HFFc6 (cell line): ENCODE data around the gene PLEKHG7. TPM values are rescaled to one million over a fixed set of nuclear protein-coding genes. Genes with fewer than 3 reads are reported as not detected.
A peak's percentile ranks its signal among the peaks of the same experiment; 100 is the strongest.
"Not testable (repeated sequence)": the region's sequence is repeated elsewhere in the genome, so short reads cannot be mapped to it uniquely, and the experiment has no call there.

Experiments used
- DNase-seq: peaks from one replicate; pipeline ENCODE4 v3.0.0-alpha.2; 2018
- H3K27ac Mint-ChIP-seq: 2 replicates; pipeline ENCODE4 v1.8.0; 2020; ENCODE audit warnings: mild to moderate bottlenecking, mixed read lengths
- H3K27me3 Mint-ChIP-seq: 2 replicates; pipeline ENCODE4 v1.8.0; 2021; ENCODE audit warnings: mild to moderate bottlenecking, moderate library complexity, mixed read lengths; ENCODE audit not compliant: insufficient read depth
- H3K36me3 Mint-ChIP-seq: 2 replicates; pipeline ENCODE4 v1.8.0; 2021; ENCODE audit warnings: low read depth, mixed read lengths
- H3K4me1 Mint-ChIP-seq: 2 replicates; pipeline ENCODE4 v1.8.0; 2020; ENCODE audit warnings: low read depth, mixed read lengths
- H3K4me3 Mint-ChIP-seq: 2 replicates; pipeline ENCODE4 v1.8.0; 2020; ENCODE audit warnings: mild to moderate bottlenecking, moderate library complexity, mixed read lengths
- H3K9me3 Mint-ChIP-seq: 2 replicates; pipeline ENCODE4 v1.8.0; 2020; ENCODE audit warnings: mild to moderate bottlenecking, mixed read lengths
- total RNA-seq, 6 experiments: library from RNA; stranded (reverse); fragmentation: NEBNext Ultra II Directional; extraction: Animal tissue kit (Norgen Biotek cat#: 25700); gene quantifications; 2 replicates in 1 of 6; 3 replicates in 5 of 6; pipeline ENCODE4 v1.2.3, GENCODE V29; 2021
- TF ChIP-seq, protein P1 (sequence below): fragments of 200-600 bp; sonication (generic); IDR thresholded peaks from 2 replicates; pipeline ENCODE4 v1.5.0; 2021; ENCODE audit warnings: antibody characterized with exemption, mild to moderate bottlenecking

PLEKHG7 gene
- total RNA-seq, 6 experiments from 2014 or later, result 0.06 TPM; not detected in 5

DNA sequence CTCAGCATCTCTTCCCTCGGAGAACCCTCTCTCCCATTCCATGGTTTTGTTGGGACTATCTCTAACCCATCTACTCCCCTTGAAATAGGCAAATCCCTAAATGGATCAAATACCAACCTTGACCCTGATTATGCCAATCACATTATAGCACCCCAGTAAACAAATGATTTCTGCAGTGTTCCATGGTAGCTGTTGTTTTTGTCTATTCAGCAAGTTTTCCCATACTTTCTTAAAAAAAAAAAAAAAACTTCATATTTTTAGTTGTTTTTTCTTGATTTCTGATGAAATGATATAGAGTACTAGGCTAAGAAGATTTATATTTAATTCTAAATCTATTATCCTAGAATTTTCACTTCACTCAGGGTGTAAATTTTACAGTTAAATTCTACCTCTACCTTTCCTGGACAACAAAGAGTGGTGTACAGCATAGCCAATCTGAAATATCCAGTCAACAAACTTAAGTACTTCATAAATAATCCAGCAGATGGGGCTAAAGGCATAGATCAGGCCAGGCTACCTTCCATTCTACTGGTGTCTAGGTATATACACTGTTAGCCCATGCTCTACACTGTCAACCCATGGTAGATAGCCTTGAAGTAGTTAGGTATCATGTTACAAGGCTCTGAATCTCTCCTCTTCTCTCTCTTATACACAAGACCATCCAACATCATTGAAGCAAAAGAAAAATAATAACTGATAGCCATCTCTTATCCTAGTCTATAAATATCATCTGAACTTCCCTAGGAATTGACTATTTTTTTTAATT, 82.2 kb downstream of the PLEKHG7 start:
- TF ChIP-seq, protein P1, sequence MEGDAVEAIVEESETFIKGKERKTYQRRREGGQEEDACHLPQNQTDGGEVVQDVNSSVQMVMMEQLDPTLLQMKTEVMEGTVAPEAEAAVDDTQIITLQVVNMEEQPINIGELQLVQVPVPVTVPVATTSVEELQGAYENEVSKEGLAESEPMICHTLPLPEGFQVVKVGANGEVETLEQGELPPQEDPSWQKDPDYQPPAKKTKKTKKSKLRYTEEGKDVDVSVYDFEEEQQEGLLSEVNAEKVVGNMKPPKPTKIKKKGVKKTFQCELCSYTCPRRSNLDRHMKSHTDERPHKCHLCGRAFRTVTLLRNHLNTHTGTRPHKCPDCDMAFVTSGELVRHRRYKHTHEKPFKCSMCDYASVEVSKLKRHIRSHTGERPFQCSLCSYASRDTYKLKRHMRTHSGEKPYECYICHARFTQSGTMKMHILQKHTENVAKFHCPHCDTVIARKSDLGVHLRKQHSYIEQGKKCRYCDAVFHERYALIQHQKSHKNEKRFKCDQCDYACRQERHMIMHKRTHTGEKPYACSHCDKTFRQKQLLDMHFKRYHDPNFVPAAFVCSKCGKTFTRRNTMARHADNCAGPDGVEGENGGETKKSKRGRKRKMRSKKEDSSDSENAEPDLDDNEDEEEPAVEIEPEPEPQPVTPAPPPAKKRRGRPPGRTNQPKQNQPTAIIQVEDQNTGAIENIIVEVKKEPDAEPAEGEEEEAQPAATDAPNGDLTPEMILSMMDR, result peak; percentile 79
- Mint-ChIP-seq H3K36me3 (peaks cover 20% of the 10 kb centered on the region), H3K27ac (peak overlapping the region; percentile 86), H3K27me3 (no peaks in the 10 kb centered on the region; the same call in 1 of the 2 replicates), H3K4me1 (peaks cover 43% of the 10 kb centered on the region), H3K4me3 (peak overlapping the region; percentile 54), H3K9me3 (no peaks in the 10 kb centered on the region)
- DNase-seq, result peak; percentile 77

GRCh38 chr12:92785563-92785950, 82.8 kb downstream of the PLEKHG7 start:
- Mint-ChIP-seq H3K36me3 (peaks cover 26% of the 10 kb centered on the region), H3K4me3 (no peak overlapping the region), H3K9me3 (no peaks in the 10 kb centered on the region), H3K4me1 (peaks cover 43% of the 10 kb centered on the region), H3K27me3 (no peaks in the 10 kb centered on the region; the same call in 1 of the 2 replicates), H3K27ac (no peak overlapping the region; the same call in 1 of the 2 replicates)
- TF ChIP-seq, protein P1, result no peak
- DNase-seq, result no peak

GRCh38 chr12:92786045-92786444, 83.3 kb downstream of the PLEKHG7 start:
- Mint-ChIP-seq H3K4me3 (no peak overlapping the region; the same call in 1 of the 2 replicates), H3K9me3 (no peaks in the 10 kb centered on the region), H3K27ac (no peak overlapping the region; the same call in 1 of the 2 replicates), H3K27me3 (no peaks in the 10 kb centered on the region; the same call in 1 of the 2 replicates), H3K4me1 (peaks cover 43% of the 10 kb centered on the region), H3K36me3 (peaks cover 31% of the 10 kb centered on the region)
- TF ChIP-seq, protein P1, result no peak
- DNase-seq, result peak; percentile 35

DNA sequence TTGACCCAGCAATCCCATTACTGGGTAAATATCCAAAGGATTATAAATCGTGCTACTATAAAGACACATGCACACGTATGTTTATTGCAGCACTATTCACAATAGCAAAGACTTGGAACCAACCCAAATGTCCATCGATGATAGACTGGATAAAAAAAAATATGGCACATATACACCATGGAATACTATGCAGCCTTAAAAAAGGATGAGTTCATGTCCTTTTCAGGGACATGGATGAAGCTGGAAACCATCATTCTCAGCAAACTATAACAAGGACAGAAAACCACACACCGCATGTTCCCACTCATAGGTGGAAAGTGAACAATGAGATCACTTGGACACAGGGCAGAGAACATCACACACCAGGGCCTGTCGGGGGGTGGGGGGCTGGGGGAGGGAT, 91.6 kb downstream of the PLEKHG7 start:
- not testable (repeated sequence) for H3K4me3 Mint-ChIP-seq, H3K9me3 Mint-ChIP-seq, H3K4me1 Mint-ChIP-seq, H3K27ac Mint-ChIP-seq, DNase-seq, H3K27me3 Mint-ChIP-seq
- peaks cover 65% of the 10 kb centered on the region for H3K36me3 Mint-ChIP-seq

DNA sequence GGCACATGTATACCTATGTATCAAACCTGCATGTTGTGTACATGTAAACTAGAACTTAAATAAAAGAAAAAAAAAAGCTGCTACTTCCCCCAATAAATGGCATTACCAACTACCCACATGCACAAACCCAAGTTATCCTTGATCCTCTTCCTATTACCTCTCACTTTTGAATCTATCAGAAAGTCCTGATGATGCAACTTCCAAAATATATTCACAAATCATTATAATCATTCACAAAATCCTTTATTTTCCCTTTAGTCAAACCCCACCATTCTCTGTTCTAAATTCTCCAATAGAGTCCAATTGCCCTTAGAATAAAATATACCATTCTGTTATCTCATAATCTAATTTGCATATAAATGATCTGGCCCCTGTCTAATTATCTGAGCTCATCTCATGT, 92.0 kb downstream of the PLEKHG7 start:
- Mint-ChIP-seq H3K27me3 (peaks cover 2% of the 10 kb centered on the region; the same call in 1 of the 2 replicates), H3K36me3 (peaks cover 62% of the 10 kb centered on the region), H3K4me1 (peaks cover 9% of the 10 kb centered on the region), H3K27ac (no peak overlapping the region), H3K9me3 (peaks cover 5% of the 10 kb centered on the region), H3K4me3 (no peak overlapping the region)
- TF ChIP-seq, protein P1, result no peak
- no peak for DNase-seq

DNA sequence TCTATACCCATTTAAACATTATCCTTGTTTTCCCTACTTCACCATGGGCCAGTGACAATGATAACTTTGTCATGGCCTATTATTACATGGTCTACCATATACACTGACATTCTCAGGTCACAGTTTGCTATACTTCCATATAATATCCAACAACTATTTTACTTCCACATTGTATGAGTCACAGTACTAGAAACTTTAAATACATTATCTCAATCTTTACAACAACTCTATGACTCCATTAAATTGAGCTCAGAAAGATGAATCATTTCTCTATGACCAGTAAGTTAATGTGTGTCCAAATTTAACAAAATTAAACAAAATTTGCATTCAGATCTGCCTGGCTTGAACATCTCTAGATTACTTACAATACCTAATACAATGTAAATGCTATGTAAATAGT, 93.9 kb downstream of the PLEKHG7 start:
- Mint-ChIP-seq H3K4me1 (peaks cover 9% of the 10 kb centered on the region), H3K27me3 (peaks cover 2% of the 10 kb centered on the region; the same call in 1 of the 2 replicates), H3K4me3 (no peak overlapping the region), H3K9me3 (peaks cover 5% of the 10 kb centered on the region), H3K27ac (no peak overlapping the region), H3K36me3 (peaks cover 49% of the 10 kb centered on the region)
- peak; percentile 25 for DNase-seq
- TF ChIP-seq, protein P1, result no peak
